Measurements from ENCODE around the gene BANP.
A peak's percentile ranks its signal among the peaks of the same experiment; 100 is the strongest.
"Not testable (repeated sequence)": the region's sequence is repeated elsewhere in the genome, so short reads cannot be mapped to it uniquely, and the experiment has no call there.

BANP gene

DNA sequence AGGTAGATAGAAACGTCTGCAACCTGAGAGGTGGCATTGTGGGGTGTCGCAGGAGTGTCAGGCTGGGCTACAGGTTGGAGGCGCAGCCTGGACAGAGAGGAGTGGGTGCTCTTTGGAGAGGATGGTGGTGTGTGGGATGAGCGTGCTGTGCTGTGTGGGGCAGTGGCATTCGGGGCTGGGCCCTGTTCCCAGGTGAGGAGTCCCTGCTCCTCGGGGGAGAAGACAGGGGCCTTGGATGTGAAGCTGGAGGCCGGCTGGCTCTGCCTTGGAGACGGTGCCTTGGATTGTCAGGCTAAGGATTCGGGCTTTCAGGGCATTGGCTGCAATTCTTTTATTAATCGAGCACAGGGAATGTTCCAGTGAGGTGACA lies 69.3 kb downstream of the BANP start:
- Histone ChIP-seq H3K36me3 (no peaks in the 10 kb centered on the region), H3K27me3 (ENCODE audit: insufficient read depth, low read depth, severe bottlenecking) (no peaks in the 10 kb centered on the region), H3K9me3 (ENCODE audit: severe bottlenecking) (no peaks in the 10 kb centered on the region), H3K4me3 (ENCODE audit: low read depth, low read length) (no peak overlapping the region), H3K27ac (no peak overlapping the region)
- TF ChIP-seq, protein P1, sequence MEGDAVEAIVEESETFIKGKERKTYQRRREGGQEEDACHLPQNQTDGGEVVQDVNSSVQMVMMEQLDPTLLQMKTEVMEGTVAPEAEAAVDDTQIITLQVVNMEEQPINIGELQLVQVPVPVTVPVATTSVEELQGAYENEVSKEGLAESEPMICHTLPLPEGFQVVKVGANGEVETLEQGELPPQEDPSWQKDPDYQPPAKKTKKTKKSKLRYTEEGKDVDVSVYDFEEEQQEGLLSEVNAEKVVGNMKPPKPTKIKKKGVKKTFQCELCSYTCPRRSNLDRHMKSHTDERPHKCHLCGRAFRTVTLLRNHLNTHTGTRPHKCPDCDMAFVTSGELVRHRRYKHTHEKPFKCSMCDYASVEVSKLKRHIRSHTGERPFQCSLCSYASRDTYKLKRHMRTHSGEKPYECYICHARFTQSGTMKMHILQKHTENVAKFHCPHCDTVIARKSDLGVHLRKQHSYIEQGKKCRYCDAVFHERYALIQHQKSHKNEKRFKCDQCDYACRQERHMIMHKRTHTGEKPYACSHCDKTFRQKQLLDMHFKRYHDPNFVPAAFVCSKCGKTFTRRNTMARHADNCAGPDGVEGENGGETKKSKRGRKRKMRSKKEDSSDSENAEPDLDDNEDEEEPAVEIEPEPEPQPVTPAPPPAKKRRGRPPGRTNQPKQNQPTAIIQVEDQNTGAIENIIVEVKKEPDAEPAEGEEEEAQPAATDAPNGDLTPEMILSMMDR (IDR thresholded peaks at IDR 0.05; ENCODE audit: low read depth, low read length) = no peak
- DNase-seq = no peak

DNA sequence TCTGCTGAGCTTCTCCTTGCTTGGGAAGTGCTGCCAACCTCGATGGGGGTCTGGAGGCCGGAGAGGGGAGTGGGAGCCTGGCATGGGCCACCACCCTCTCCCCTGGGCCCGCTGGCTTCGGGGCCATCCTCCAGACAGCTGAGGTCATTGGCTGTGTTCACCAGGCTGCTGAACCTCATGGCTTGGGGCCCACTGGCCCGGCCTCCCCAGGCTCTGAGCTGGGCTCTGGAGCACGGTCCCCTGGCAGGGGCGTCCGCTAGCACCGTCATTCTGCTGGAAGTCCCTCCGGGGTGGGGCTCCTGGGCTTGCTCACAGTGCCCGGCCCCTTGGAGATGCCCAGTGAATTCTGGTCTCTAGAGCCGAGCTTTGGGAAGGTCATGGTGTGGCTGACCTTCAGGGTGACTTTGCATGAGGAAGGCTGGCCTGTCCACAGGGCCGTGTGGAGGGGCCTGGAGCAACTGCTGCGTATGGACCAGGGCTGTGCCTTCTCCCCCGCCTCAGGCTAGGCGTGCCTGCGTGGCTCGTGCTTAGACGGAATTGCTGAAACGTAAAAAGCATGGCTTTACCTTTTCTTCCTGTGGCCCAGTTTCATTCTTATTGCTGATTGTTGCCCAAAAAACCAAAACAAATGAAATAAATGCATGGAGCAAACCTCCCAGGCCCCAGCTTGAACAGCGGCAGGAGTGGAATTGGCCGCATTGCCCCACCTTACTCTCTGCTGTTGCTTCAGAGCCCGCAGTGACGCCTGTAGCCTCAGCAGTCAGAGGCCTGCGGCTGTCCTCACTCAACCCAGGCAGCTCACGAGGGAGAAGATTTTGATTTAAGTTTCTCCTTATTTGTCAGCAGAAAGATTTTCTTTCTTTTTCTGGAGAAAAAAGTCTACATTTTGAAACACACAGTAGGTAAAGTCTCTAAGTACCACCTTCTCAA lies 70.1 kb downstream of the BANP start:
- not testable (repeated sequence) for H3K27me3 ChIP-seq (ENCODE audit: insufficient read depth, low read depth, severe bottlenecking); H3K27ac ChIP-seq; H3K9me3 ChIP-seq (ENCODE audit: severe bottlenecking); DNase-seq; H3K4me3 ChIP-seq (ENCODE audit: low read depth, low read length); H3K36me3 ChIP-seq

DNA sequence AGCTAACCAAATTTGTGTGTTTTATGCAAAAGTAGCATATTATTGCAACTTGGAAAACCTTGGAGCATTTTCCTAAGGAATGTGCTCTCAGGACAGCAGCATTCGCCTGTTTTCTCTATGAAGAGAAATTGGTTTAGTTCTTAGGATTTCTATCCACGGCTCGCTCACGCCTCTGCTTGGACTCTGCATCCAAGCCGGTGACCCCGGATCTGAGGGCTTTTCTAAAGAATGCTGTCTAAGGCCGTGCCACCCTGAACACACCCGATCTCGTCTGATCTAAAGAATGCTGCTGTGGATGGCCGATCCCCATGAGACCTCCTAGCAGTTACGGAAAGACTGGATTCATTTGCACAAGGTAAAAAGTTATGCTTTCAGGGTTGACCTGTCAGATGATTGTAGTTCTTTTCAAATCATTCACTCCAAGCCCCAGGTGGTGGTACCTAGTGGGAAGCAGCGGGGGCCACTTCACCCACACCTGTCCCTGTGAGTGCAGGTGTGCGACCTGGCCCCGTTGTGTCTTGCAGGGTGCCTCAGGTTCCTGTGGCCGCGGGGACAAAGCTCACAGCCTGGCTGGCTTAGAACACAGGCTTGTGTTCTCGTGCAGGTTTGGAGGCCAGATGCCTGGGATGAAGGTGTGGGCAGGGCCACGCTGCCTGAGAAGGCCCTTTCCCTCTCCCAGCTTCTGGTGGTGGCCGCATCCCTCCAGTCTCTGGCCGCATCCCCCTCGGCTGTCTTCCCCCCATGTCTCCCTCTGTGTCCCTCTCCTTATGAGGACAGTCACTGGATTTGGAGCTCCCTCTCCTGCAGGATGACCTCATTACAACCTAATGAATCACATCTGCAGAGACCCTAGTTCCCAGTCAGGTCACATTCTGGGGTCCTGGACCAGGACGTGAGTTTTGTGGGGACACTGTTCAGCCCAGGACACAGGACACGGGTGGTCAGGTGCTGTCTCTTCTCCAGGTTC lies 71.1 kb downstream of the BANP start:
- Histone ChIP-seq H3K4me3 (ENCODE audit: low read depth, low read length) (no peak overlapping the region), H3K27me3 (ENCODE audit: insufficient read depth, low read depth, severe bottlenecking) (no peaks in the 10 kb centered on the region), H3K36me3 (no peaks in the 10 kb centered on the region), H3K27ac (no peak overlapping the region), H3K9me3 (ENCODE audit: severe bottlenecking) (no peaks in the 10 kb centered on the region)
- no peak for DNase-seq
- TF ChIP-seq, protein P1 (IDR thresholded peaks at IDR 0.05; ENCODE audit: low read depth, low read length) = no peak

DNA sequence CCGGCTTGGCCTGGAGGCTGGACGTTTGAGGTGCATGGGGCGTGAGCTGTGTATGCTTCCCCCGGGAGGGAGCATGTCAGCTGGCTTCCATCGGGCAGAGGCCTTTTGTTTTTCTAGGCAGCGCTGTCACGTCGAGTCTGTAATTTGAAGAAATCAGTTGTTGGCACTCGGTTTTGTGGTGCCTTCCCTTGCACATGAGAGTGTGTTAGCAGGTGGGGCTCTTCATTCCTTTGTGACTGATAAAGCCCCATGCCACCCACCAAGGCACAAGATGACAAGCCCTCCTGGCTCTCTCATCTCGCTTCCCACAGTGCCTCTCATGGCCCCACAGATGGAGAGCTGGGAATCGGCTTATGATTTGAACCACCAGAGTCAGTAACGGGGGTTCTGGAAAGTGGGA lies 72.1 kb downstream of the BANP start:
- Histone ChIP-seq H3K27ac (no peak overlapping the region), H3K36me3 (no peaks in the 10 kb centered on the region), H3K27me3 (ENCODE audit: insufficient read depth, low read depth, severe bottlenecking) (no peaks in the 10 kb centered on the region), H3K9me3 (ENCODE audit: severe bottlenecking) (no peaks in the 10 kb centered on the region), H3K4me3 (ENCODE audit: low read depth, low read length) (no peak overlapping the region)
- TF ChIP-seq, protein P1 (IDR thresholded peaks at IDR 0.05; ENCODE audit: low read depth, low read length) = no peak
- DNase-seq = no peak

DNA sequence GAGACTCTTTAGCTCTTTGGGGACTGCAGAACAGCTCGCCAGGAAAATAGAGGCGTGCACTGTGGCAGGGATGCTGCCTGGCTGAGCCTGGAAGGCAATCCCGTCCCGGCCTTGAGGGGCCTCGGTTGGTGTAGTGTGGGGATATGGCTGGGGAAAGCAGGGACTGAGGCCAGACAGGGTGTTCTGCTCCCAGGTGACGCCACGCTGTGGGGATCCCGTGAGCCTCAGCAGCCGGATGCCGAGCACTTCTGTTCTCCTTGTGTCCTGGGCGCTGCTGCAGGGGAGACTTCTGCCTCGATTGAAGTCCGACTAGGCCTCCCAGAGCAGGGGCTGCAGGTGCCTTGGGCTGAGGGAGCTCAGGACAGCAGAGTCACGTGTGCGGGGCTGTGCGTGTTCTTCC lies 72.6 kb downstream of the BANP start:
- H3K27ac ChIP-seq = no peak overlapping the region
- H3K4me3 ChIP-seq (ENCODE audit: low read depth, low read length) = no peak overlapping the region
- H3K27me3 ChIP-seq (ENCODE audit: insufficient read depth, low read depth, severe bottlenecking) = no peaks in the 10 kb centered on the region
- DNase-seq = no peak
- TF ChIP-seq, protein P1 (IDR thresholded peaks at IDR 0.05; ENCODE audit: low read depth, low read length) = no peak
- no peaks in the 10 kb centered on the region for H3K9me3 ChIP-seq (ENCODE audit: severe bottlenecking)
- H3K36me3 ChIP-seq = no peaks in the 10 kb centered on the region

DNA sequence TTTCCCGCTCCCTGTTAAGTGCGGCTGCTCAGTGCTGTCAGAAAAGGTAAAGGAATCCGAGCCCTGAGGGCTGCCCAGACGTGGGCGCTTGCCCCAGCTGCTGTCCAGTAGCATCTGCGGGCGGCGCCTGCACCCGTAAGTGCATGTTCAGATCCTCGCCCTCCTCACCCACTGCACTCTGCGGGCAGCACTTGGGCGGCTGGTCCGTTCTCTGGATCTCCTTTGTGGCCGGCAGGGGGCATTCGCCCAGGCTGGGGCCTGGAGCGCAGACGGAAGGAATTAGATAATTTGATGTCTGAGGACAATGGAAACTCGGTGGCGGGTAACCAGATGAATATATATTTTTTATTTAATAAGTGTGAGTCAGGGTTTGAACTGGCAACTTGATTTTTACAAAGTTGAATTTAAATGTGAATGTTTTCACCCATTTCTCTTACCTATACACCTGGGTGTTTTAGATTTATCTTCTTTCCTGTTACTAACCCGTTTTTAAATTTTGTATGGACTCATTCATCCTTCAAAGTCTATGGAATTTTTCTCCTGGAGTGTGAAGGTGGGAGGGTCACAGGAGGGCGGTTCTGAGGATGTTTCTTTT lies 73.4 kb downstream of the BANP start:
- H3K36me3 ChIP-seq; H3K9me3 ChIP-seq (ENCODE audit: severe bottlenecking); H3K27me3 ChIP-seq (ENCODE audit: insufficient read depth, low read depth, severe bottlenecking); H3K27ac ChIP-seq; H3K4me3 ChIP-seq (ENCODE audit: low read depth, low read length): not testable (repeated sequence)
- TF ChIP-seq, protein P1 (IDR thresholded peaks at IDR 0.05; ENCODE audit: low read depth, low read length) = peak; percentile 52
- DNase-seq = peak; percentile 47

DNA sequence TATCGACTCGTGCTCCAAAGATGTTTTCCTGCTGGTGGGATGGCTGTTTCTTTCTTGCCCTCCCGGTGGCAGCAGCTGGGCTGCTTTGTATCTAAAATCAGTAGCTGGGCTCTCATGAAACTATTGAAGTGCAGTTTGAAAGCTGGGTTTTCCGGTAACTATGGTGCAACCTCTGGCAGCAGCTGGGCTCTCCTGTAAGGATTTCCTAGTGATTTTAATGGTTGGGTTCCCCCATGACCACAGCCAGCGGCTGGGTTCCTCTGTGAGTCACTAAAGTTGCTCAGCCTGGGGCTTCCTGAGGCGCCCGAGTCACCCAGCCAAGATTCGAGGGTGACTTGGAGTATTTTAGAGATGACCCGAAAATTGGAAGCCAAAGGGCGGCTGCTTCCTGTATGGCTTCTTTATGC lies 73.9 kb downstream of the BANP start:
- H3K27ac ChIP-seq; H3K36me3 ChIP-seq; H3K9me3 ChIP-seq (ENCODE audit: severe bottlenecking); H3K27me3 ChIP-seq (ENCODE audit: insufficient read depth, low read depth, severe bottlenecking); DNase-seq; H3K4me3 ChIP-seq (ENCODE audit: low read depth, low read length): not testable (repeated sequence)

DNA sequence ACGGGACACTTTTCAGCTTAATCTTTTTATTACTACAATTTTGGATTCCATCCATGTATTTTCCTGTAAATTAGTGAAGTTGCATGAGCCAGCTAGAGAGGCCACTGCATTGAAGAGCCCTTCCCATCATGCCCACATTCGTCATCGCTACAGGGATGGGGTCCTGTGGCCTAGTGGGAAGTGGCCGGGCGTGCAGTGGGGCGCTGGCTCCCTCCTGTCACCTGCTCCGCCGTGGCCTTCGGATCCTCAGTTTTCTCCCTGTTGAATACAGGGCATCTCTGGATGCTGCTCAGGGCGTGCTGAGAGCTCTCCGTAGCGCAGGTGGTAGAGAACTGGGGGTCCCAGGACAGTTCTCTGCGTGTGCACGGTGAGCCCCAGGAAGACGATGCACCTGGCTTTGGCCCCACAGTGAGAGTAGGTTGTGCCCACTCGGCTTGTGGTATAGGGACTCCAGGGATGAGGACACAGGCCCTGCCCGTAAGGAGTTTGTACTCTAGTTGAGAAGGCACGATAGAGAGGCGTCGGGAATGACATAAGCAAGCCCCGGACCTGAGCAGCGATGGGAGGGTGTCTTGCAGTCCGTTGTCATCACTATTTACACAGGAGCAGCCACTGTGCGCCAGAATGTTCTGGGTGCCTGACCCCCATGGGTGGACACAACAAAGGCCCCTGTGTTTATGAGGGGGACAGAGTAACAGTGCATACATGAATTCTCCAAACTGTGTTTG lies 74.8 kb downstream of the BANP start:
- H3K9me3 ChIP-seq (ENCODE audit: severe bottlenecking); H3K27ac ChIP-seq; H3K36me3 ChIP-seq; H3K27me3 ChIP-seq (ENCODE audit: insufficient read depth, low read depth, severe bottlenecking); DNase-seq; H3K4me3 ChIP-seq (ENCODE audit: low read depth, low read length): not testable (repeated sequence)
